Measurements from ENCODE around the gene IRS1.

DNA sequence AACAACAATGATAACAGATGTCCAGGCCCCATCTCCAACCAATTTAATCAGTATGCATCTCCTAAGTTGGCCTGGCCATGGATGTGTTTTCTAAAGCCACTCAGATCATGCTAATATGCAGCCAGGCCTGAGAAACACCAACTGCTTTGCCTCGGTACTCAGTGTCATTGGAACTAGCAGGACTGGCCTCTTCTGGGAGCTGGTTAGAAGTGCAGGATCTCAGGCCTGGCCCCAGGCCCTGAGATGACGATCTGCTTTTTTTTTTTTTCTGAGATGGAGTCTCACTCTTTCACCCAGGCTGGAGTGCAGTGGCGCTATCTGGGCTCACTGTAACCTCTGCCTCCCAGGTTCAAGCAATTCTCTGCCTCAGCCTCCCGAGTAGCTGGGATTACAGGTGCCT lies 69.1 kb downstream of the IRS1 start:
- TF ChIP-seq SIN3A (IDR thresholded peaks at IDR 0.05; ENCODE audit: borderline replicate concordance, low read depth, low read length) = no peak
- 0 out of 2 replicates have a peak, but pooled peaks have one; percentile 11 for TF ChIP-seq CTCF (IDR thresholded peaks at IDR 0.05)
- TF ChIP-seq EP300 (IDR thresholded peaks at IDR 0.05; ENCODE audit: borderline replicate concordance in 1 of 2, low read depth in 1 of 2, low read length in 1 of 2) = no peak
- TF ChIP-seq ELF1 (IDR thresholded peaks at IDR 0.05) = no peak
- TF ChIP-seq POLR2AphosphoS5 (IDR thresholded peaks at IDR 0.05; ENCODE audit: low read depth, low read length) = no peak
- no peak for TF ChIP-seq RCOR1 (IDR thresholded peaks at IDR 0.05; ENCODE audit: low read length)
- no peak for TF ChIP-seq MAX (IDR thresholded peaks at IDR 0.05; ENCODE audit: low read depth)
- TF ChIP-seq NFIC (IDR thresholded peaks at IDR 0.05; ENCODE audit: borderline replicate concordance) = no peak
- no peak for TF ChIP-seq SMC3 (IDR thresholded peaks at IDR 0.05; ENCODE audit: low read depth, low read length)
- no peak for TF ChIP-seq RXRA (IDR thresholded peaks at IDR 0.05; ENCODE audit: borderline replicate concordance, low read depth)
